OCI-LY1 (cell line): Measurements from ENCODE around the gene ITIH3.

Experiments
- H2AFZ ChIP-seq: fragments of 200-600 bp; sonication (generic), shearing (Covaris generic); 2 replicates; pipeline ENCODE4 v1.6.0; 2014; ENCODE audit warnings: antibody characterized with exemption, mild to moderate bottlenecking, low read length
- H3F3A ChIP-seq: fragments of 200-600 bp; sonication (generic), shearing (Covaris generic); 2 replicates; pipeline ENCODE4 v1.6.0; 2014; ENCODE audit warnings: mild to moderate bottlenecking, antibody characterized with exemption, low read length, moderate library complexity; ENCODE audit not compliant: insufficient read depth
- H3K27ac ChIP-seq: fragments of 200-600 bp; sonication (generic); 2 replicates; pipeline ENCODE4 v1.5.1; 2014; ENCODE audit warnings: low read length, mixed run types, mild to moderate bottlenecking, low read depth; ENCODE audit not compliant: poor library complexity, severe bottlenecking
- H3K27me3 ChIP-seq: fragments of 200-600 bp; sonication (generic); 2 replicates; pipeline ENCODE4 v1.6.0; 2014; ENCODE audit warnings: antibody characterized with exemption, mild to moderate bottlenecking, low read length, moderate library complexity; ENCODE audit not compliant: insufficient read depth
- H3K36me3 ChIP-seq: fragments of 200-600 bp; sonication (generic); 2 replicates; pipeline ENCODE4 v1.6.1; 2014; ENCODE audit warnings: mild to moderate bottlenecking, antibody characterized with exemption, low read length, moderate library complexity, mixed read lengths; ENCODE audit not compliant: insufficient read depth
- H3K4me1 ChIP-seq: fragments of 200-600 bp; sonication (generic); 2 replicates; pipeline ENCODE4 v1.5.1; 2014; ENCODE audit warnings: mild to moderate bottlenecking, low read length, moderate library complexity; ENCODE audit not compliant: insufficient read depth, severe bottlenecking
- H3K4me2 ChIP-seq: fragments of 200-600 bp; sonication (generic), shearing (Covaris generic); 2 replicates; pipeline ENCODE4 v1.6.1; 2014; ENCODE audit warnings: low read length
- H3K4me3 ChIP-seq: fragments of 200-600 bp; sonication (generic); 2 replicates; pipeline ENCODE4 v1.5.1; 2014; ENCODE audit warnings: low read length, low read depth, mild to moderate bottlenecking, mixed read lengths; ENCODE audit not compliant: poor library complexity, severe bottlenecking
- H3K79me2 ChIP-seq: fragments of 200-600 bp; shearing (Covaris generic); 2 replicates; pipeline ENCODE4 v1.6.1; 2016; ENCODE audit warnings: mixed run types, low read length, mixed read lengths; ENCODE audit not compliant: insufficient read depth
- H3K9ac ChIP-seq: fragments of 200-600 bp; sonication (generic), shearing (Covaris generic); 2 replicates; pipeline ENCODE4 v1.6.1; 2014; ENCODE audit warnings: mild to moderate bottlenecking, low read length, mixed read lengths
- H3K9me2 ChIP-seq: fragments of 200-600 bp; sonication (generic), shearing (Covaris generic); 2 replicates; pipeline ENCODE4 v1.6.1; 2014; ENCODE audit warnings: low read depth, mild to moderate bottlenecking, low read length, mixed read lengths
- H3K9me3 ChIP-seq: fragments of 200-600 bp; shearing (Covaris generic); 2 replicates; pipeline ENCODE4 v1.6.1; 2014; ENCODE audit warnings: low read length, mixed read lengths
- H4K20me1 ChIP-seq: fragments of 200-600 bp; sonication (generic), shearing (Covaris generic); 2 replicates; pipeline ENCODE4 v1.6.0; 2016; ENCODE audit warnings: mild to moderate bottlenecking, low read length; ENCODE audit not compliant: insufficient read depth
- CTCF ChIP-seq: fragments of 200-600 bp; sonication (generic), shearing (Covaris generic); IDR thresholded peaks from 2 replicates; pipeline ENCODE4 v1.5.1; 2017; ENCODE audit warnings: mild to moderate bottlenecking, antibody characterized with exemption, low read length, moderate library complexity, mixed read lengths
- EZH2 ChIP-seq: fragments of 200-600 bp; sonication (generic), shearing (Covaris generic); IDR thresholded peaks from 2 replicates; pipeline ENCODE4 v1.8.0; 2017; ENCODE audit warnings: borderline replicate concordance, mixed run types, mild to moderate bottlenecking, antibody characterized with exemption, low read length, moderate library complexity, mixed read lengths

ITIH3 gene

GRCh38 chr3:52798978-52799476 lies 4.4 kb downstream of the ITIH3 start:
- H3K9me3 ChIP-seq = no peaks in the 10 kb centered on the region
- no peaks in the 10 kb centered on the region for H3K36me3 ChIP-seq
- no peak overlapping the region for H3K9ac ChIP-seq
- no peaks in the 10 kb centered on the region for H3K79me2 ChIP-seq
- H3K27ac ChIP-seq = no peak overlapping the region
- H3F3A ChIP-seq = no peaks in the 10 kb centered on the region
- H3K4me2 ChIP-seq = no peak overlapping the region
- H3K9me2 ChIP-seq = no peaks in the 10 kb centered on the region
- H4K20me1 ChIP-seq = no peaks in the 10 kb centered on the region
- no peaks in the 10 kb centered on the region for H3K4me1 ChIP-seq
- no peak overlapping the region for H3K4me3 ChIP-seq
- TF ChIP-seq EZH2 (no peak), CTCF (peak; percentile 82)
- H3K27me3 ChIP-seq = no peaks in the 10 kb centered on the region; the same call in 1 of the 2 replicates
- no peak overlapping the region for H2AFZ ChIP-seq

- TF ChIP-seq EZH2 (no peak), CTCF (no peak)
These were observed 5.5 kb downstream of the ITIH3 start for GRCh38 chr3:52800079-52800478.

GRCh38 chr3:52801839-52802238 lies 7.2 kb downstream of the ITIH3 start:
- no peaks in the 10 kb centered on the region for H4K20me1 ChIP-seq
- H2AFZ ChIP-seq = no peak overlapping the region
- H3K4me3 ChIP-seq = no peak overlapping the region
- H3K9ac ChIP-seq = no peak overlapping the region
- H3K4me1 ChIP-seq = no peaks in the 10 kb centered on the region
- H3K4me2 ChIP-seq = no peak overlapping the region
- TF ChIP-seq CTCF (no peak), EZH2 (no peak)
- no peaks in the 10 kb centered on the region for H3K79me2 ChIP-seq
- no peak overlapping the region for H3K27ac ChIP-seq
- no peaks in the 10 kb centered on the region for H3K36me3 ChIP-seq
- H3K9me3 ChIP-seq = no peaks in the 10 kb centered on the region
- no peaks in the 10 kb centered on the region for H3K9me2 ChIP-seq
- H3K27me3 ChIP-seq = no peaks in the 10 kb centered on the region
- no peaks in the 10 kb centered on the region for H3F3A ChIP-seq

More at GRCh38 chr3:52800079-52800478, 5.5 kb downstream of the ITIH3 start:
- Histone ChIP-seq H3K4me1 (no peaks in the 10 kb centered on the region), H3K36me3 (no peaks in the 10 kb centered on the region), H3K79me2 (no peaks in the 10 kb centered on the region), H3K9ac (no peak overlapping the region), H3K4me3 (no peak overlapping the region), H3K9me2 (no peaks in the 10 kb centered on the region), H4K20me1 (no peaks in the 10 kb centered on the region), H3K4me2 (no peak overlapping the region), H2AFZ (no peak overlapping the region), H3F3A (no peaks in the 10 kb centered on the region), H3K27me3 (no peaks in the 10 kb centered on the region; the same call in 1 of the 2 replicates), H3K27ac (no peak overlapping the region), H3K9me3 (no peaks in the 10 kb centered on the region)
